HG02885 (cell line): ENCODE data around the gene KL.

Experiments
- ATAC-seq: cut with Tn5 transposase; IDR thresholded peaks from one replicate; pipeline ENCODE4 v1.9.1; 2021; ENCODE audit warnings: mild to moderate bottlenecking; ENCODE audit not compliant: unreplicated experiment, poor library complexity

The KL gene

GRCh38 chr13:33076001-33076992 lies 60.1 kb downstream of the KL start:
- no peak for ATAC-seq

GRCh38 chr13:33078263-33078662 lies 62.0 kb downstream of the KL start:
- no peak for ATAC-seq

GRCh38 chr13:33079960-33080359 lies 63.7 kb downstream of the KL start:
- ATAC-seq, result no peak

- no peak for ATAC-seq
These were observed 64.9 kb downstream of the KL start for GRCh38 chr13:33080972-33081590.

GRCh38 chr13:33081666-33082065 lies 65.4 kb downstream of the KL start:
- no peak for ATAC-seq

- ATAC-seq, result no peak
These were observed 66.8 kb downstream of the KL start for GRCh38 chr13:33083054-33083453.

GRCh38 chr13:33087091-33087490 lies 70.9 kb downstream of the KL start:
- ATAC-seq, result no peak

GRCh38 chr13:33087790-33088189 lies 71.6 kb downstream of the KL start:
- no peak for ATAC-seq

- no peak for ATAC-seq
These were observed 73.1 kb downstream of the KL start for GRCh38 chr13:33089311-33089710.

- ATAC-seq, result no peak
These were observed 74.7 kb downstream of the KL start for GRCh38 chr13:33090755-33091414.

GRCh38 chr13:33091415-33091774 lies 75.2 kb downstream of the KL start:
- no peak for ATAC-seq

- no peak for ATAC-seq
These were observed 76.1 kb downstream of the KL start for GRCh38 chr13:33092073-33092987.

- ATAC-seq, result no peak
These were observed 80.8 kb downstream of the KL start for GRCh38 chr13:33096886-33097605.

GRCh38 chr13:33099860-33100259 lies 83.6 kb downstream of the KL start:
- ATAC-seq, result no peak

GRCh38 chr13:33100886-33101285 lies 84.7 kb downstream of the KL start:
- ATAC-seq, result no peak

GRCh38 chr13:33101835-33102234 lies 85.6 kb downstream of the KL start:
- no peak for ATAC-seq

- no peak for ATAC-seq
These were observed 87.2 kb downstream of the KL start for GRCh38 chr13:33103457-33103856.

GRCh38 chr13:33105387-33106005 lies 89.3 kb downstream of the KL start:
- no peak for ATAC-seq
